Upper lobe of right lung (tissue), 1 donor: ENCODE data around the gene MOSMO. TPM values are rescaled to one million over a fixed set of nuclear protein-coding genes. Genes with fewer than 3 reads are reported as not detected.

Experiments
- ATAC-seq: fragments of 200-7000 bp; cut with Tn5 transposase; one replicate; pipeline ENCODE4 v1.9.1; 2020; ENCODE audit warnings: mild to moderate bottlenecking, moderate library complexity
- DNase-seq: peaks from one replicate; pipeline ENCODE4 v3.0.0-alpha.2; 2020
- H3K27ac ChIP-seq: fragments of 200-600 bp; one replicate; pipeline ENCODE4 v1.8.0; 2022
- H3K27me3 ChIP-seq: fragments of 200-600 bp; one replicate; pipeline ENCODE4 v1.8.0; 2022; ENCODE audit warnings: mild to moderate bottlenecking
- H3K36me3 ChIP-seq: fragments of 200-600 bp; one replicate; pipeline ENCODE4 v1.8.0; 2022
- H3K4me1 ChIP-seq: fragments of 200-600 bp; one replicate; pipeline ENCODE4 v1.8.0; 2022
- H3K4me3 ChIP-seq: fragments of 200-600 bp; one replicate; pipeline ENCODE4 v1.8.0; 2022; ENCODE audit warnings: mild to moderate bottlenecking
- H3K9me3 ChIP-seq: fragments of 200-600 bp; one replicate; pipeline ENCODE4 v1.8.0; 2022
- intact Hi-C: fragments of 100-400 bp; cut with DNase I; formaldehyde crosslinking; loops from one replicate; pipeline ENCODE4 v1.11.0; 2022
- total RNA-seq: library from RNA; stranded (reverse); fragmentation: NEBNext Ultra II Directional; extraction: Animal tissue kit (Norgen Biotek cat#: 25700); gene quantifications from one replicate; pipeline ENCODE4 v1.2.1, GENCODE V29; 2021
- TF ChIP-seq, protein P1 (sequence below): fragments of 200-600 bp; IDR thresholded peaks from one replicate; pipeline ENCODE4 v1.8.0; 2022; ENCODE audit warnings: antibody characterized with exemption
- donor health status: DM: no; HTN: yes; CAD: no; lungs with severe emphysema.

Gene MOSMO
- total RNA-seq, 1 donor from 2014 or later = 11.4 TPM

DNA sequence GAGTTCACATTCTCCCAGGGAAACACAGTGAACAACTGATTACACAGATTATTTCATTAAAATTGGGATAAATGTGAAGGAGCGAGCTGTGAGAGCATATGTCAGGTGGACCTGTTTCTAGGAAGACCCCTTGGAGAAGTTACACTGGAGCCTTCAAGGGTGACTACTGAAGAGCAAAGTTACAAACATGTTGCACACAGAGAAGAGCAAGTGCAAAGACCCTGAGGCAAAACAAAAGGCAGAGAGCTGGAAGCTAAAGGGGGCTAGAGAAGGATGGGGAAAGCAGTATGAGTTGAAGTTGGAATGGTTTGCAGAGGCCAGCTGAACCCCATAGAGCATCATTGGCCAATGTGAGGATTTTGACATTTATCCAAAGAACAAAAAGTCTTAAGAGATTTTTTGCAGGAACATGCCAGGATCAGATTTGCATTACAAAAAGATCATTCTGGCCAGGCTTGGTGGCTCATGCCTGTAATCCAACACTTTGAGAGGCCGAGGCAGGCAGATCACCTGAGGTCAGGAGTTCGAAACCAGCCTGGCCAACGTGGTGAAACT is 21.1 kb upstream of the MOSMO start:
- Histone ChIP-seq H3K9me3 (no peaks in the 10 kb centered on the region), H3K27me3 (no peaks in the 10 kb centered on the region), H3K27ac (no peak overlapping the region), H3K4me3 (no peak overlapping the region), H3K4me1 (peaks cover 21% of the 10 kb centered on the region), H3K36me3 (peaks cover 36% of the 10 kb centered on the region)
- TF ChIP-seq, protein P1, sequence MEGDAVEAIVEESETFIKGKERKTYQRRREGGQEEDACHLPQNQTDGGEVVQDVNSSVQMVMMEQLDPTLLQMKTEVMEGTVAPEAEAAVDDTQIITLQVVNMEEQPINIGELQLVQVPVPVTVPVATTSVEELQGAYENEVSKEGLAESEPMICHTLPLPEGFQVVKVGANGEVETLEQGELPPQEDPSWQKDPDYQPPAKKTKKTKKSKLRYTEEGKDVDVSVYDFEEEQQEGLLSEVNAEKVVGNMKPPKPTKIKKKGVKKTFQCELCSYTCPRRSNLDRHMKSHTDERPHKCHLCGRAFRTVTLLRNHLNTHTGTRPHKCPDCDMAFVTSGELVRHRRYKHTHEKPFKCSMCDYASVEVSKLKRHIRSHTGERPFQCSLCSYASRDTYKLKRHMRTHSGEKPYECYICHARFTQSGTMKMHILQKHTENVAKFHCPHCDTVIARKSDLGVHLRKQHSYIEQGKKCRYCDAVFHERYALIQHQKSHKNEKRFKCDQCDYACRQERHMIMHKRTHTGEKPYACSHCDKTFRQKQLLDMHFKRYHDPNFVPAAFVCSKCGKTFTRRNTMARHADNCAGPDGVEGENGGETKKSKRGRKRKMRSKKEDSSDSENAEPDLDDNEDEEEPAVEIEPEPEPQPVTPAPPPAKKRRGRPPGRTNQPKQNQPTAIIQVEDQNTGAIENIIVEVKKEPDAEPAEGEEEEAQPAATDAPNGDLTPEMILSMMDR = no peak
- ATAC-seq (no peak), DNase-seq (no peak)
- intact Hi-C loops = no loop called here

DNA sequence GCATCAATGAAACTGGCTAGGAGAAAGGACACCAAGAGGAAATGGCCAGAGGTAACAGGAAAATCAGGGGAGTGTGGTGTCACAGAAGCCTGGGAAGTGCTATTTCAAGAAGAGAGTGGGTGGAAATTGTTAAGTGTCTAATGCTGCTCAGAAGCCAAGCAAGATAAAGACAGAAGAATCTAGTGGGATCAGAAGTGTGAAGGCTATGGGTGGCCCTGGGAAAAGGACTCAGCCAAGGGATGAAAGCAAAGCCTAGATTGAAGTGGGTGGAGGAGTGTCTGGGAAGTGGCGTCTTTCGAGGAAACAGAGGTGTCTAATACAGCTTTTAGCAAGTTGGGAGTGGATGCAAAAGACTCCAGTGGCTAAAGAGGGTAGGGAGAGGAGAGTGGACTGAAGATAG is 20.4 kb upstream of the MOSMO start:
- intact Hi-C loops = no loop called here
- H3K4me3 ChIP-seq = no peak overlapping the region

DNA sequence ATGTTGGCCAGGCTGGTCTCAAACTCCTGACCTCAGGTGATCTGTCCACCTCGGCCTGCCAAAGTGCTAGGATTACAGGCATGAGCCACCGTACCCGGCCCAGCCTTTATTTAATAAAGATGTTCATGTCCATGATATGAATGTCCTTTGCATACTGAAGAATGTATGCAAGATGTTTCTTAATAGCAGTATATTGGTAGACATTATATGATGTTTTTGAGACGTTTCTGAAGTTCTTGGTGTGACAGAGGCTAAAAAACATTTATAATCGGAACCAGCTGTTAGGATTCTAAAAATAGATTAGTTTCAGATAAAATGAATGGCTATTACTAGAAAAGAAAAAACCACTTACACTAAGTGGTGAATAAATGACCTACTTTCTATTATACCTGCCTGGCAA is 18.8 kb upstream of the MOSMO start:
- H3K27ac ChIP-seq = no peak overlapping the region
- peaks cover 21% of the 10 kb centered on the region for H3K4me1 ChIP-seq
- H3K9me3 ChIP-seq = no peaks in the 10 kb centered on the region
- intact Hi-C loops = no loop called here
- peaks cover 12% of the 10 kb centered on the region for H3K36me3 ChIP-seq
- no peaks in the 10 kb centered on the region for H3K27me3 ChIP-seq
- TF ChIP-seq, protein P1 = no peak
- no peak for DNase-seq
- no peak overlapping the region for H3K4me3 ChIP-seq
- ATAC-seq = no peak

More for the DNA sequence above, 20.4 kb upstream of the MOSMO start:
- peaks cover 21% of the 10 kb centered on the region for H3K4me1 ChIP-seq
- H3K36me3 ChIP-seq = peaks cover 28% of the 10 kb centered on the region
- ATAC-seq (no peak), DNase-seq (no peak)
- H3K27me3 ChIP-seq = no peaks in the 10 kb centered on the region
- H3K9me3 ChIP-seq = no peaks in the 10 kb centered on the region
- no peak overlapping the region for H3K27ac ChIP-seq
- TF ChIP-seq, protein P1 = no peak

DNA sequence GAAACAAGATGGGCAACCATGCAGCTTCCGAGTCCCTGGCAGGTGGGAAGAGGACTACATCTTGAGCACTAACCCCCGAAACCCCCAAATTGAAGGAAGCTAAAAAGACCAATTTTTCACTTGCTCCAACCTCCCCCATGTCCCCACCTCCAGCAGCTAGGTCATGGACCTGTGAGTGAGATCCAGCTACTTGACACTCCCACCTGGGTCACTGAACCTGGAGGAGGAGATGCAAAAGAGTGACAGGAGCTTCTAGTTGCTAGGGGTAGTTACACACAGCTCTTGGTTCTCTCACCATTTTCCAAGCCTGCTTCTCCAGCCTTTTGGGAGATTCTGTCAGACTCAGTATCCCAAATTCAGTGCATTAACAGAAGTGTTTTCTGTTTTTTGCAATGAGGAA is 18.2 kb upstream of the MOSMO start:
- DNase-seq (no peak), ATAC-seq (no peak)
- TF ChIP-seq, protein P1 = no peak
- Histone ChIP-seq H3K4me3 (no peak overlapping the region), H3K36me3 (peaks cover 6% of the 10 kb centered on the region), H3K27ac (no peak overlapping the region), H3K4me1 (peaks cover 21% of the 10 kb centered on the region), H3K9me3 (no peaks in the 10 kb centered on the region), H3K27me3 (no peaks in the 10 kb centered on the region)
- intact Hi-C loops = no loop called here

DNA sequence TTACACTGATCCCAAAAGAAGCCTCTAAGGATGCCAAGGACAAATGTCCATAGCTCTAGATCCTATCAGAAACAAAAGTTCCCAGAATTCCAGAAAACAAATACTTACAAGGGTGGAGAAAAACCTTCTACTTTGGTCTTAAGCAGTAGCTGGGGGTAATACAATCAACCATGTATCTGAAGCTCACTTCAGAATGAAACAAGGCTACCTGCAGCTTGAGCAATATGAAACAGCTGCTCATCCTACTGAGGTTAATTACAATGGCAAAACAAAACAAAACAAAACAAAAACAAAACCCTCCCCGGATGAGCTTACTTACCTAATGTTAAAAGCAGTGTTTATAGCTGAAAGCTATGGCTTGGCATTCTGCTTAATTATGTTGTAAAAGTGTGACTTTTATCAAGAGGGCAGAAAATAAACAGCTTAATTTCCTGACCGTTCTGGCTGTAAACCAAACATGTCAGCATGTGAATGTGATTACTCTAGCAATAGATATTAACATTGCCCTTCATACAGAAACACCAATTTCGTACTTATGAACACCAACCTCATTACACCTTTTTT is 17.4 kb upstream of the MOSMO start:
- peaks cover 21% of the 10 kb centered on the region for H3K4me1 ChIP-seq
- H3K27ac ChIP-seq = no peak overlapping the region
- no peaks in the 10 kb centered on the region for H3K27me3 ChIP-seq
- intact Hi-C loops = no loop called here
- H3K36me3 ChIP-seq = no peaks in the 10 kb centered on the region
- H3K9me3 ChIP-seq = no peaks in the 10 kb centered on the region
- DNase-seq = no peak
- no peak for ATAC-seq
- no peak overlapping the region for H3K4me3 ChIP-seq
- TF ChIP-seq, protein P1 = no peak

DNA sequence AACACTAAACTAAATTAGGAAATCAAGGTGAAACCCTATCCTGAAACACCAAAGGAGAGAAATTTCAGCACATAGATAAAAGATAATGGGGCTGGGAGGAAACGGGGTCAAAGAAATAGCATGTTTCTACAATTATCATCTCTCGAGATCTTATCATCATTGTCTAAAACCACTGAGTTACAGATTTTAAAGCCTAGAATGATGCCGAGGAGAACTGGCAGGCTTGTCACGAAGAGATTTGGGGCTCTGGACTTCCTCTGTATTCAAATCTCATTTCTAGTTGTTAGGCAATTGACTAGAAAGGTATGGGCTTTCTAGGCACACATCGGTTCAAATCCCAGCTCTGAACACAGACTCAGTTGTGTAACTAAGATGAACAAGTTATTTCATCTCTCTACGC is 16.3 kb upstream of the MOSMO start:
- no peak overlapping the region for H3K27ac ChIP-seq
- TF ChIP-seq, protein P1 = no peak
- ATAC-seq = no peak
- H3K4me1 ChIP-seq = peaks cover 18% of the 10 kb centered on the region
- no peak for DNase-seq
- no peaks in the 10 kb centered on the region for H3K27me3 ChIP-seq
- no peaks in the 10 kb centered on the region for H3K36me3 ChIP-seq
- intact Hi-C loops = no loop called here
- H3K9me3 ChIP-seq = no peaks in the 10 kb centered on the region
- no peak overlapping the region for H3K4me3 ChIP-seq
